Astrocyte of the cerebellum (primary cell): ENCODE results near the gene DISC1.

ENCODE experiments used
- DNase-seq: peaks from one replicate; pipeline ENCODE4 v3.0.0-alpha.2; 2011; ENCODE audit warnings: low read depth
- H3K4me3 ChIP-seq: 2 replicates; pipeline ENCODE4 v1.5.1; 2011; ENCODE audit warnings: mild to moderate bottlenecking, low read depth, low read length, moderate library complexity
- in situ Hi-C: cut with HindIII; loops from 2 replicates; pipeline ENCODE4 v1.10.0; 2017; ENCODE audit warnings: low sequenced_read_pairs
- TF ChIP-seq, protein P1 (sequence below): IDR thresholded peaks from 2 replicates; pipeline ENCODE4 v1.5.1; 2012; ENCODE audit warnings: low read length, low read depth, moderate library complexity, mild to moderate bottlenecking; ENCODE audit errors: missing control alignments

Gene DISC1

DNA sequence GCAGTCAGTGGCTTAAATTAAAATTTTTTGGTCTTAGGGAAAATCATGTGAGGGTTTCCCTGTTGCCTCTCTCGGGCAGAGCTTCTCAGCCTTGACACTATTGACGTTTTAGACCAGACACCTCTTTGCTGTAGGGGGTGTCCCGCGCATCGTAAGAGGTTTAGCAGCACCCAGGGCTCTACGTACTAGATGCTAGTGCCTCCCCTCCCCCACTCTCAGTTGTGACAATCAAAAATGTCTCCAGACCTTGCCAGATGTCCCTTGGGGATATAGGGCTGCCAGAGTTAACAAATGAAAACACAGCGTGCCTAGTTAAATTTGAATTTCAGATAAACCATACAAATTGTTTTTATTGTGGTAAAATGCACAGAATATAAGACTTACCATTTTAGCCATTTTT is 293.3 kb downstream of the DISC1 start:
- TF ChIP-seq, protein P1, sequence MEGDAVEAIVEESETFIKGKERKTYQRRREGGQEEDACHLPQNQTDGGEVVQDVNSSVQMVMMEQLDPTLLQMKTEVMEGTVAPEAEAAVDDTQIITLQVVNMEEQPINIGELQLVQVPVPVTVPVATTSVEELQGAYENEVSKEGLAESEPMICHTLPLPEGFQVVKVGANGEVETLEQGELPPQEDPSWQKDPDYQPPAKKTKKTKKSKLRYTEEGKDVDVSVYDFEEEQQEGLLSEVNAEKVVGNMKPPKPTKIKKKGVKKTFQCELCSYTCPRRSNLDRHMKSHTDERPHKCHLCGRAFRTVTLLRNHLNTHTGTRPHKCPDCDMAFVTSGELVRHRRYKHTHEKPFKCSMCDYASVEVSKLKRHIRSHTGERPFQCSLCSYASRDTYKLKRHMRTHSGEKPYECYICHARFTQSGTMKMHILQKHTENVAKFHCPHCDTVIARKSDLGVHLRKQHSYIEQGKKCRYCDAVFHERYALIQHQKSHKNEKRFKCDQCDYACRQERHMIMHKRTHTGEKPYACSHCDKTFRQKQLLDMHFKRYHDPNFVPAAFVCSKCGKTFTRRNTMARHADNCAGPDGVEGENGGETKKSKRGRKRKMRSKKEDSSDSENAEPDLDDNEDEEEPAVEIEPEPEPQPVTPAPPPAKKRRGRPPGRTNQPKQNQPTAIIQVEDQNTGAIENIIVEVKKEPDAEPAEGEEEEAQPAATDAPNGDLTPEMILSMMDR, result no peak
- H3K4me3 ChIP-seq, result no peak overlapping the region
- no peak for DNase-seq
- in situ Hi-C loops, result no loop called here

DNA sequence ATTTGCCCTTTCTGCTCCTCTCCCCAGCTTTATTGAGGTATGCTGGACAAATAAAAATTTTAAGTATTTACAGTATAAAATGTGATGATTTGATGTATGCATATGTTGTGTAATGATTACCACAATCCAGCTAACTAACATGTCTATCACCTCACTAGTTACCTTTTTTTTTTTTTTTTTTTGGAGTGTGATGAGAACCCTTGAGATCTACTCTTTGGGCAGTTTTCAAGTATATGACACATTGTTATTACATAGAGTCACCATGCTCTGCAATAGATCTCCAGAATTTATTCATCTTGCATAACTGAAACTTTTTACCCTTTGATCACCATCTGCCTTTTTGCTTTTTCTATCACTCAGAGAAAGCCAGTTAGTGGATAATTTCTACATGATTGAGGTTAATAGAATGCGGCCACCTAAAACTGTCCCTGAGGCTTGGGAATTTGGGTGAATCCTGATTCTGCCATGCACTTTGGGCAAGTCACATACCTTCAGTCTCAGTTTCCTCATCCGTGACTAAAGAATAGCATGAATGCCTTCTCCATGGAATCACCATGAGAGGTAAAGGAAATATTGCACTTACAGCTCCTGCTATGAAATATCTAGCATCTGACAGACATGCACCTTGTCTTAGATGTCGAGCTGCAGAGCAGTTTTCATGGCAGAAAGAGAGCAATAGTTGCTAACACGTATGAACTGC is 295.2 kb downstream of the DISC1 start:
- in situ Hi-C loops, result no loop called here
- H3K4me3 ChIP-seq, result no peak overlapping the region
- TF ChIP-seq, protein P1, result no peak
- no peak for DNase-seq

DNA sequence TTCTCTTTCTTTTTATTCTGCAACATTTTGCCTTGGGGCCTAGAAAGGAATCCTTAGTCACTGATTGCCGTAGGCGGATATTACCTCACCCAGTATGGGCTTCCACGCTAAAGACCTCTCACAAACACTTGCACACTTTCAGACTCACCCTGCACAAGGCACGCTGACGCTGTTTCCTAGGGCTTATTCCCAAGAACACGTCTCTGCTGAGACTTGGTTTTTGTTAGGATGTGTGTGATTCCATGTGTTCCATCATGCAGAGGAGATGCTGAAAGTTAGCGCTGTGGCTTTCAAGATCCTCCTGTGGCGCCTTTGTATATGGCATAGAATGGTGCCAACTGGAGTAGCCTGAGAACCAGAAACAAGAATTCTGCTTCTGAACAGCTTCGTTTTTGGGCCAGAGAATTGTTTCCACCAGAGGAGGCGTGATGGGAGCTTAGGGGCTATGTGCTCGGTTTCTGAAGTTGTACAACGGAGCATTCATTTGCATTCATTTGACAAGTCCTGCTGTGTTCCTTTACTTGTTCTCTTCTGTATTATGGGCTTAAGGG is 297.0 kb downstream of the DISC1 start:
- DNase-seq, result peak; percentile 12
- in situ Hi-C loops, result no loop called here
- TF ChIP-seq, protein P1, result no peak
- no peak overlapping the region for H3K4me3 ChIP-seq

DNA sequence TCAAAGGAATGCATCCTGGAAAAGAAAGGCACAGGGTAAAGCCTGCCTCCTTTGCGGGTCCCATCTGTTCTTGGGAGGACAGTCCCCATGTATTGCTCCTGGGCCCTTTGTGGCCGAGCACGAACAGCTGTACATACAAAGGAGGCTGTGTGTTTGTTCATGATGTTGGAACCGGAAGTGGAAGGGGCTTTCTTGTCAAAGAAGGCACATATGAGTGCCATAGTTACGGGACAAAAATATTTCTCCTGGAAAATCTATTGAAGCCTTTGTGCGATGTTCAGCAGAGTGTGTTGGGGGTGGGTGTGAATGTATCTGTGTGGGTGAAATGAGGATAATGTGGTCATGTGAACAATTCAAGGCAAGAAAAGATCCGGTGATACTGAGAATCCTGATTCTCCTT is 297.6 kb downstream of the DISC1 start:
- no peak for DNase-seq
- H3K4me3 ChIP-seq, result no peak overlapping the region
- in situ Hi-C loops, result no loop called here
- TF ChIP-seq, protein P1, result no peak

DNA sequence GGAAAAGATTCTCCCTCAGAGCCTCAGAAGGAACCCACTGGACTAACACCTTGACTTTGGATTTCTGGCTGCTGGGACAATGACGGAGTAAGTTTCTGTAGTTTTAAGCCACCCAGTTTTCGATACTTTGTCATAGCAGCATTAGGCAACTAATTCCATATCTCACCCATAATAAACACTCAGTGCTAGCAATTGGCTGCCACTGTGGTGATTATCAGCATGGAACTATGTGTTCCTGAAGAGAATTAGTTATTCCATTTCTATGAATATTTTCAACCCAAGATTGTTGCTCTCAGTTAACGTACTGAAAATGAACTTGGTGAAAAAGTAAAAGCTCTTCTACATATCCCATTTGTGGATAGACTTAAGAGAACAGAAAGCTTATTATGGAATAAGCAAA is 299.3 kb downstream of the DISC1 start:
- TF ChIP-seq, protein P1, result no peak
- no peak overlapping the region for H3K4me3 ChIP-seq
- no peak for DNase-seq
- in situ Hi-C loops, result no loop called here

DNA sequence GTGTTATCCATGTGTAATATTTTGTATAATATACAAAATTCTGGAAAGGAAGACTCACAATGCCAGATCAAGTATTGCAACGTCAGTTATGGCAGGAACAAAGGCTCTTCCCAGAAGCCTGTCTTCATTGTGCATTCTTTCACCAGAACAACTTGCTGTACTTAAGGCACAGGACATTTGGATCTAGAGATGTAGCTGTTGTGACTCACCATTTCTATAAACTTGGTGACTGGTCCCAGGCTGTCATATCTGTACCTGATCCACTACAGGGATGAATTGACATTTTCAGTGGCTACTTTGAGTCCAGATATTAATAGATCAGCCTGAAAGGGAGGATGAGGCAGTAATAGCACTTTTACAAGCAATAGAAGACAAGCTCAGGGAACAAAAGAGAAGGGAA is 299.8 kb downstream of the DISC1 start:
- in situ Hi-C loops, result no loop called here
- TF ChIP-seq, protein P1, result no peak

More for the DNA sequence above, 299.8 kb downstream of the DISC1 start:
- no peak for DNase-seq
- H3K4me3 ChIP-seq, result no peak overlapping the region
